ENCODE results near the gene LPAR3.

LPAR3 gene

DNA sequence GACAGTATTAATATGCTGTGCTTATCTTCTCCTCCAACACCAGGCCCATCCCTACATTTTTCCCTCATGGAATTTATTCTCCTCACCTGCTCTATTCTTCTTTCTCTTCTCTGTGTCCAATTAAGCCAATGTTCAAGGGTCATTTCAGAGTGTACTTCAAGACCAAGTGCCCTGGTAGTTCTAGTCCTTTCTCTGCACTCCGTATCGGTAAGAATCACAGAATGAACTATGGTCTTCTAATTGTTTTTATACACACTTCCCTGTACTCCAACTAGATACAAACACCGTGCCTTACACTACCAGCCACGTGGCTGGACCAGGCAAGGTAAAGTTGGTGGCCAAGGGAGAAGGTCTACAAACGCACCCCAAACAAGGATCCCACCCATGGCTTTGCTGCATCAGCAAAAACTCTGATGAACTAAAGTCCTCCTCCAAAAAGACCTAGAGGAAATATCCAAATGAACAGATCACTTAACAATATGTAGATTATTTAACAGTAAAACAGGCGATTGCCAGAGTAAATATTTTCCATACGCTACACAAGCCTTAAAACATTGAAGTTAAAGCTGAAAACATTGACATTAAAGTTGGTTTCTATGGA lies 40.1 kb upstream of the LPAR3 start:
- 90% methylated on average over 2 of the region's 7 CpGs for WGBS (ENCODE audit: insufficient coverage)
- CTCF ChIA-PET: interaction anchor here (1.4 kb wide), 2 partner anchors 10 to 94 kb away, joined by 3 to 4 read pairs; no protein-coding TSS in a partner anchor

DNA sequence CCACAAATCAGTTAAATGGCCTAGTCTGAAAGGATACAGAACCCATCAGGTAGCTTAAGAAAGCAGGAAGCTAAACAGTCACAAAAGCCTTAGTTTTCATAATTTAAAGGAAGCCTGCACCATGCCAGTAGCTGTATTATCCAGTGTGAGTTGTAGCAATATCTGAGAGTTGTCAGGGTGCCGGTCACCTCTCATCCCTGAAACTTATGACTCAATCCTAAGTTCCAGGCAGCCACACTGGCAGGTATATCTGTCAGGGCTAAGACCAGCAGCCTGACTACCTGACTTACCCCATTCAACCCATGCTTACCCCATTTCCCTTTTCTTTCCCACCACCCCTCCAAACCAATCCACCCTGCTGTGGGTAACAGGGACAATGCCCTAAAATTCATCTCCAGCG lies 37.8 kb upstream of the LPAR3 start:
- H3K36me3 ChIP-seq (ENCODE audit: control insufficient read depth in 4 of 4, insufficient read depth in 4 of 4, low read length in 3 of 4): no peaks in the 10 kb centered on the region
- ChIA-PET CTCF (no interaction called here), POLR2A (no interaction called here)
- no peaks in the 10 kb centered on the region for H3K9me3 ChIP-seq (ENCODE audit: control extremely low read depth in 1 of 5, control insufficient read depth in 4 of 5, insufficient read depth in 2 of 5, low read depth in 1 of 5, low read length in 4 of 5)
- no peaks in the 10 kb centered on the region for H3K27me3 ChIP-seq (replicated peaks in 2 of 5; ENCODE audit: control insufficient read depth in 4 of 5, insufficient read depth in 5 of 5, low read length in 4 of 5)
- DNase-seq: no peak
- no peak overlapping the region for H3K27ac ChIP-seq (ENCODE audit: insufficient read depth in 1 of 2, low read depth in 1 of 2, low read length in 2 of 2, poor library complexity in 1 of 2, severe bottlenecking in 2 of 2)
- WGBS (ENCODE audit: insufficient coverage): 100% methylated on average over 1 of the region's 2 CpGs
- H3K4me3 ChIP-seq (ENCODE audit: control insufficient read depth in 1 of 7, extremely low read depth in 1 of 7, insufficient read depth in 4 of 7, low read depth in 2 of 7, low read length in 6 of 7): no peak overlapping the region
- H3K4me1 ChIP-seq (ENCODE audit: control extremely low read depth in 1 of 4, control insufficient read depth in 4 of 4, insufficient read depth in 4 of 4, low read length in 3 of 4): no peaks in the 10 kb centered on the region

More for the DNA sequence above, 40.1 kb upstream of the LPAR3 start:
- H3K4me3 ChIP-seq (ENCODE audit: control insufficient read depth in 1 of 7, extremely low read depth in 1 of 7, insufficient read depth in 4 of 7, low read depth in 2 of 7, low read length in 6 of 7): no peak overlapping the region
- no peaks in the 10 kb centered on the region for H3K36me3 ChIP-seq (ENCODE audit: control insufficient read depth in 4 of 4, insufficient read depth in 4 of 4, low read length in 3 of 4)
- H3K27me3 ChIP-seq (replicated peaks in 2 of 5; ENCODE audit: control insufficient read depth in 4 of 5, insufficient read depth in 5 of 5, low read length in 4 of 5): no peaks in the 10 kb centered on the region
- H3K9me3 ChIP-seq (ENCODE audit: control extremely low read depth in 1 of 5, control insufficient read depth in 4 of 5, insufficient read depth in 2 of 5, low read depth in 1 of 5, low read length in 4 of 5): no peaks in the 10 kb centered on the region
- POLR2A ChIA-PET: no interaction called here
- no peak overlapping the region for H3K27ac ChIP-seq (ENCODE audit: insufficient read depth in 1 of 2, low read depth in 1 of 2, low read length in 2 of 2, poor library complexity in 1 of 2, severe bottlenecking in 2 of 2)
- H3K4me1 ChIP-seq (ENCODE audit: control extremely low read depth in 1 of 4, control insufficient read depth in 4 of 4, insufficient read depth in 4 of 4, low read length in 3 of 4): no peaks in the 10 kb centered on the region
- DNase-seq: no peak

DNA sequence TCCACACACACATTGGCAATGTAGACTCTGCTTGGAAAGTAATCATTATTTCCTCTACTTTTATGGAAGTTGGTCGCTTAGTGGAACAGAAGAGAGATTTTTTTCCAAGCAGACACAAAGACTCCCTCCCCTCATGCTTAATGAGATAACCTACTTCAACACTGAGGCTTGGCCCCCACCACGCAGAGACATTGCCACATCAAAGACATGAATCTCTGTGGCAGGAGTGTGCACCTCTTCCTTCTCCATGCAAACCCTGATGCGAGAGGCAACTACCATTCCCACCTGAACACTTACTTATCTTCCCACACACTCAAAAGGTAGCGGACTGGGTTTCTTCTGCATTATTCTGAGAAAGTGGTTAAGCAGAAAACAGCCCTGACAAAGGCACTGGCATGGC lies 37.3 kb upstream of the LPAR3 start:
- Histone ChIP-seq H3K4me1 (ENCODE audit: control extremely low read depth in 1 of 4, control insufficient read depth in 4 of 4, insufficient read depth in 4 of 4, low read length in 3 of 4) (no peaks in the 10 kb centered on the region), H3K36me3 (ENCODE audit: control insufficient read depth in 4 of 4, insufficient read depth in 4 of 4, low read length in 3 of 4) (no peaks in the 10 kb centered on the region), H3K4me3 (ENCODE audit: control insufficient read depth in 1 of 7, extremely low read depth in 1 of 7, insufficient read depth in 4 of 7, low read depth in 2 of 7, low read length in 6 of 7) (no peak overlapping the region), H3K27ac (ENCODE audit: insufficient read depth in 1 of 2, low read depth in 1 of 2, low read length in 2 of 2, poor library complexity in 1 of 2, severe bottlenecking in 2 of 2) (no peak overlapping the region), H3K27me3 (replicated peaks in 2 of 5; ENCODE audit: control insufficient read depth in 4 of 5, insufficient read depth in 5 of 5, low read length in 4 of 5) (no peaks in the 10 kb centered on the region), H3K9me3 (ENCODE audit: control extremely low read depth in 1 of 5, control insufficient read depth in 4 of 5, insufficient read depth in 2 of 5, low read depth in 1 of 5, low read length in 4 of 5) (no peaks in the 10 kb centered on the region)
- CTCF ChIA-PET: no interaction called here
- POLR2A ChIA-PET: no interaction called here
- DNase-seq: no peak
- 100% methylated on average over 2 of the region's 4 CpGs for WGBS (ENCODE audit: insufficient coverage)

DNA sequence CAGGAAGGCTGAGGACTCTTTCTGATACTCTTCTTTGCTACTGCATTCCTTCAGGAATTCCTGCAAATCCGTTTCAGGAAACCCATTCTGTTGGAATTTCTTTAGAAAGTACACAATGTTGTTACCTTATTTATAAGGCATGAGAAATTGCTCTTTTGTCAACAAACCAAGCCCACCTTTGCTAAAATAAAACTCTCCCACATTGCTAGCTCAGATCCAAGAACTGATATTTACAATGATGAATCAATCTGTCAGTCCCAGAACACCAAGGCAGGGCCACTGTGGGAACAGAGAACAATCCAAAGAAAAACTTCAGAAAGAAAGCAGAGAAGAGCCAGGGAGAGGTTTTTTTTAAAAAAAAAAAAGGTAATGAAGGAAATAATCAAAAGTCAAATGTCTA lies 36.6 kb upstream of the LPAR3 start:
- CTCF ChIA-PET: interaction anchor here (0.8 to 1.5 kb wide), 2 partner anchors 8 to 15 kb away, joined by 3 to 5 read pairs; no protein-coding TSS in a partner anchor
- Histone ChIP-seq H3K36me3 (ENCODE audit: control insufficient read depth in 4 of 4, insufficient read depth in 4 of 4, low read length in 3 of 4) (no peaks in the 10 kb centered on the region), H3K27ac (ENCODE audit: insufficient read depth in 1 of 2, low read depth in 1 of 2, low read length in 2 of 2, poor library complexity in 1 of 2, severe bottlenecking in 2 of 2) (no peak overlapping the region), H3K4me3 (ENCODE audit: control insufficient read depth in 1 of 7, extremely low read depth in 1 of 7, insufficient read depth in 4 of 7, low read depth in 2 of 7, low read length in 6 of 7) (no peak overlapping the region), H3K9me3 (ENCODE audit: control extremely low read depth in 1 of 5, control insufficient read depth in 4 of 5, insufficient read depth in 2 of 5, low read depth in 1 of 5, low read length in 4 of 5) (no peaks in the 10 kb centered on the region), H3K27me3 (replicated peaks in 2 of 5; ENCODE audit: control insufficient read depth in 4 of 5, insufficient read depth in 5 of 5, low read length in 4 of 5) (no peaks in the 10 kb centered on the region), H3K4me1 (ENCODE audit: control extremely low read depth in 1 of 4, control insufficient read depth in 4 of 4, insufficient read depth in 4 of 4, low read length in 3 of 4) (no peaks in the 10 kb centered on the region)
- no peak for DNase-seq
- POLR2A ChIA-PET: interaction anchor here (0.6 kb wide), 1 partner anchor 81 kb away, joined by 3 read pairs; no protein-coding TSS in a partner anchor
- no CpG with 5 or more reads among the region's 1 CpG for WGBS (ENCODE audit: insufficient coverage)

DNA sequence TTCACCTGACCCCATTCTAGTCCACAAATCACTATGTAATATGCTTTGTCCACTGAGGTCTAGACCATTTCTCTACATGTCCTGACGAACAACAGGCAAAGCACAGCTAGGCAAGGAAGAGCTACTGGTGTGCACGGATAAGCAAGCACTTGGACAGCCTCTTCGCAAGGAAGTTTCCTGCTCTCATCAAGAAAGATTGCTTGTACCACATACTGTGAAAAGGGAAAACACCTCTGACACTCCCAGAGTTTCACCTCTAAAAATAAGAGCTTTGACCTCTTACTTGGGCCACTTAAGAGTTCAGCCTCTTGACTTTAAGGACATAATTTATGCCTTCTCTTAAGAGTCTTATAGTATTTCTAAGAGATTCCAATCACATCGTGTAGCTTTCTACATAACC lies 36.0 kb upstream of the LPAR3 start:
- no peak for DNase-seq
- H3K4me3 ChIP-seq (ENCODE audit: control insufficient read depth in 1 of 7, extremely low read depth in 1 of 7, insufficient read depth in 4 of 7, low read depth in 2 of 7, low read length in 6 of 7): no peak overlapping the region
- H3K27me3 ChIP-seq (replicated peaks in 2 of 5; ENCODE audit: control insufficient read depth in 4 of 5, insufficient read depth in 5 of 5, low read length in 4 of 5): no peaks in the 10 kb centered on the region
- WGBS (ENCODE audit: insufficient coverage): 96% methylated on average over 3 of the region's 4 CpGs
- POLR2A ChIA-PET: interaction anchor here (0.6 kb wide), 1 partner anchor 81 kb away, joined by 3 read pairs; no protein-coding TSS in a partner anchor
- no peaks in the 10 kb centered on the region for H3K9me3 ChIP-seq (ENCODE audit: control extremely low read depth in 1 of 5, control insufficient read depth in 4 of 5, insufficient read depth in 2 of 5, low read depth in 1 of 5, low read length in 4 of 5)
- no peaks in the 10 kb centered on the region for H3K4me1 ChIP-seq (ENCODE audit: control extremely low read depth in 1 of 4, control insufficient read depth in 4 of 4, insufficient read depth in 4 of 4, low read length in 3 of 4)
- no peaks in the 10 kb centered on the region for H3K36me3 ChIP-seq (ENCODE audit: control insufficient read depth in 4 of 4, insufficient read depth in 4 of 4, low read length in 3 of 4)
- CTCF ChIA-PET: interaction anchor here (0.8 to 1.5 kb wide), 2 partner anchors 9 to 16 kb away, joined by 3 to 5 read pairs; no protein-coding TSS in a partner anchor
- no peak overlapping the region for H3K27ac ChIP-seq (ENCODE audit: insufficient read depth in 1 of 2, low read depth in 1 of 2, low read length in 2 of 2, poor library complexity in 1 of 2, severe bottlenecking in 2 of 2)

- ChIA-PET CTCF (interaction anchor here (0.7 to 3.8 kb wide), 4 partner anchors 10 to 27 kb away, joined by 3 to 16 read pairs (median 3); no protein-coding TSS in a partner anchor), POLR2A (no interaction called here)
- Histone ChIP-seq H3K4me3 (ENCODE audit: control insufficient read depth in 1 of 7, extremely low read depth in 1 of 7, insufficient read depth in 4 of 7, low read depth in 2 of 7, low read length in 6 of 7) (no peak overlapping the region), H3K36me3 (ENCODE audit: control insufficient read depth in 4 of 4, insufficient read depth in 4 of 4, low read length in 3 of 4) (no peaks in the 10 kb centered on the region), H3K9me3 (ENCODE audit: control extremely low read depth in 1 of 5, control insufficient read depth in 4 of 5, insufficient read depth in 2 of 5, low read depth in 1 of 5, low read length in 4 of 5) (no peaks in the 10 kb centered on the region), H3K4me1 (ENCODE audit: control extremely low read depth in 1 of 4, control insufficient read depth in 4 of 4, insufficient read depth in 4 of 4, low read length in 3 of 4) (no peaks in the 10 kb centered on the region), H3K27me3 (replicated peaks in 2 of 5; ENCODE audit: control insufficient read depth in 4 of 5, insufficient read depth in 5 of 5, low read length in 4 of 5) (no peaks in the 10 kb centered on the region), H3K27ac (ENCODE audit: insufficient read depth in 1 of 2, low read depth in 1 of 2, low read length in 2 of 2, poor library complexity in 1 of 2, severe bottlenecking in 2 of 2) (no peak overlapping the region)
- WGBS (ENCODE audit: insufficient coverage): 89% methylated on average over 1 of the region's 3 CpGs
- DNase-seq: no peak
Measured at GRCh38 chr1:84923317-84923716, 30.3 kb upstream of the LPAR3 start.

- ChIA-PET POLR2A (no interaction called here), CTCF (interaction anchor here (2.6 kb wide), 1 partner anchor 15 kb away, joined by 8 read pairs; no protein-coding TSS in a partner anchor)
- Histone ChIP-seq H3K4me3 (ENCODE audit: control insufficient read depth in 1 of 7, extremely low read depth in 1 of 7, insufficient read depth in 4 of 7, low read depth in 2 of 7, low read length in 6 of 7) (no peak overlapping the region), H3K27ac (ENCODE audit: insufficient read depth in 1 of 2, low read depth in 1 of 2, low read length in 2 of 2, poor library complexity in 1 of 2, severe bottlenecking in 2 of 2) (no peak overlapping the region), H3K4me1 (ENCODE audit: control extremely low read depth in 1 of 4, control insufficient read depth in 4 of 4, insufficient read depth in 4 of 4, low read length in 3 of 4) (no peaks in the 10 kb centered on the region), H3K27me3 (replicated peaks in 2 of 5; ENCODE audit: control insufficient read depth in 4 of 5, insufficient read depth in 5 of 5, low read length in 4 of 5) (no peaks in the 10 kb centered on the region), H3K36me3 (ENCODE audit: control insufficient read depth in 4 of 4, insufficient read depth in 4 of 4, low read length in 3 of 4) (no peaks in the 10 kb centered on the region), H3K9me3 (ENCODE audit: control extremely low read depth in 1 of 5, control insufficient read depth in 4 of 5, insufficient read depth in 2 of 5, low read depth in 1 of 5, low read length in 4 of 5) (no peaks in the 10 kb centered on the region)
- no CpG with 5 or more reads among the region's 1 CpG for WGBS (ENCODE audit: insufficient coverage)
- DNase-seq: no peak
Measured at GRCh38 chr1:84920159-84920558, 27.2 kb upstream of the LPAR3 start.

All from common myeloid progenitor, CD34-positive (primary cell).